B cell (primary cell): Measurements from ENCODE around the gene TSPAN31. TPM values are rescaled to one million over a fixed set of nuclear protein-coding genes. Genes with fewer than 3 reads are reported as not detected.

Source experiments
- ATAC-seq: fragments of 200-7000 bp; cut with Tn5 transposase; one replicate; pipeline ENCODE4 v1.10.0; 2021; ENCODE audit warnings: low read depth, mild to moderate bottlenecking, moderate number of reproducible peaks, moderate library complexity
- CTCF ChIA-PET: fragments of 350-600 bp; sonication (Branson Sonifier 250); formaldehyde crosslinking; loops from one replicate; lab custom pipeline; 2021; ENCODE audit warnings: antibody characterized with exemption, inconsistent platforms; lab: Charles Lee
- POLR2A ChIA-PET: fragments of 350-600 bp; sonication (Branson Sonifier 250); formaldehyde crosslinking; loops from one replicate; lab custom pipeline; 2021; ENCODE audit warnings: antibody characterized with exemption; lab: Charles Lee
- DNase-seq: peaks from one replicate; pipeline ENCODE4 v3.0.0; 2013
- H2AFZ ChIP-seq: 2 replicates; pipeline ENCODE4 v1.6.1; 2012; ENCODE audit warnings: mild to moderate bottlenecking, low read depth, low read length; ENCODE audit not compliant: insufficient read depth, poor library complexity, severe bottlenecking
- H3K27ac ChIP-seq, 2 donors: 1 replicate in 1 of 2; 2 replicates in 1 of 2; pipeline ENCODE4 v1.5.1; 2012 to 2013; ENCODE audit warnings: low read length in 2 of 2, mild to moderate bottlenecking in 2 of 2, moderate library complexity in 1 of 2
- H3K27me3 ChIP-seq, 4 experiments: fragments of 200-600 bp in 1 of 4; sonication (generic) in 1 of 4; replicated peaks in 1 of 4; 1 replicate in 2 of 4; 2 replicates in 2 of 4; pipeline versions ENCODE4 v1.6.1 to v1.7.0; 2013 to 2016; ENCODE audit warnings: low read length in 3 of 4, mild to moderate bottlenecking in 2 of 4, mixed read lengths in 1 of 4, moderate library complexity in 1 of 4; ENCODE audit not compliant: insufficient read depth in 4 of 4, control insufficient read depth in 3 of 4; ENCODE audit errors: control extremely low read depth in 1 of 4
- H3K36me3 ChIP-seq, 2 experiments: replicated peaks in 1 of 2; 1 replicate in 1 of 2; 2 replicates in 1 of 2; pipeline versions ENCODE4 v1.6.1 to v1.7.1; 2013; ENCODE audit warnings: low read length in 1 of 2; ENCODE audit not compliant: insufficient read depth in 2 of 2, control insufficient read depth in 1 of 2; ENCODE audit errors: control extremely low read depth in 1 of 2, extremely low read depth in 1 of 2
- H3K4me1 ChIP-seq, 2 donors: fragments of 200-600 bp in 1 of 2; sonication (generic) in 1 of 2; 1 replicate in 1 of 2; 2 replicates in 1 of 2; pipeline versions ENCODE4 v1.5.1 to v1.6.1; 2013 to 2017; ENCODE audit warnings: low read length in 2 of 2; ENCODE audit not compliant: control insufficient read depth in 2 of 2, insufficient read depth in 2 of 2
- H3K4me2 ChIP-seq: replicated peaks from 2 replicates; pipeline ENCODE3; 2012; ENCODE audit warnings: mild to moderate bottlenecking, low read depth, low read length; ENCODE audit not compliant: poor library complexity, severe bottlenecking
- H3K4me3 ChIP-seq, 5 experiments: fragments of 200-600 bp in 1 of 5; sonication (generic) in 1 of 5; 1 replicate in 3 of 5; 2 replicates in 2 of 5; pipeline versions ENCODE4 v1.5.1 to v1.7.0; 2011 to 2016; ENCODE audit warnings: low read length in 4 of 5, mild to moderate bottlenecking in 4 of 5, low read depth in 2 of 5, control low read depth in 1 of 5, moderate library complexity in 1 of 5; ENCODE audit not compliant: insufficient read depth in 1 of 5; ENCODE audit errors: control extremely low read depth in 1 of 5, extremely low read depth in 1 of 5
- H3K79me2 ChIP-seq: fragments of 200-600 bp; sonication (generic); one replicate; pipeline ENCODE4 v1.6.0; 2016; ENCODE audit warnings: low read length; ENCODE audit not compliant: control insufficient read depth, insufficient read depth
- H3K9ac ChIP-seq: fragments of 200-600 bp; sonication (generic); 2 replicates; pipeline ENCODE4 v1.6.1; 2017; ENCODE audit warnings: mild to moderate bottlenecking, low read length, moderate library complexity
- H3K9me3 ChIP-seq, 3 donors: one replicate each; pipeline versions ENCODE4 v1.6.1 to v1.7.1; 2013; ENCODE audit warnings: low read length in 2 of 3; ENCODE audit not compliant: control insufficient read depth in 2 of 3, insufficient read depth in 1 of 3; ENCODE audit errors: control extremely low read depth in 1 of 3
- H4K20me1 ChIP-seq: 2 replicates; pipeline ENCODE4 v1.6.0; 2012; ENCODE audit warnings: mild to moderate bottlenecking, low read length; ENCODE audit not compliant: insufficient read depth, control insufficient read depth, poor library complexity, severe bottlenecking
- H3K27ac Mint-ChIP-seq: one replicate; pipeline ENCODE4 v1.8.0; 2021; ENCODE audit warnings: mixed read lengths
- H3K27me3 Mint-ChIP-seq: one replicate; pipeline ENCODE4 v1.8.0; 2021; ENCODE audit warnings: mixed read lengths
- H3K4me1 Mint-ChIP-seq: one replicate; pipeline ENCODE4 v1.8.0; 2021; ENCODE audit warnings: mixed read lengths
- H3K4me3 Mint-ChIP-seq: one replicate; pipeline ENCODE4 v1.8.0; 2021; ENCODE audit warnings: mixed read lengths
- H3K9me3 Mint-ChIP-seq: one replicate; pipeline ENCODE4 v1.8.0; 2022; ENCODE audit warnings: mixed read lengths; ENCODE audit not compliant: insufficient read depth
- EZH2 ChIP-seq: IDR thresholded peaks from 2 replicates; pipeline ENCODE4 v1.6.1; 2012; ENCODE audit warnings: borderline replicate concordance, low read depth, mild to moderate bottlenecking, moderate library complexity, low read length; ENCODE audit not compliant: insufficient read depth, poor library complexity, severe bottlenecking
- WGBS: methylation state at CpG from one replicate; pipeline ENCODE4 v1.1.5; 2013; ENCODE audit warnings: missing lambda C conversion rate; ENCODE audit not compliant: insufficient coverage; 5-methylcytosine and 5-hydroxymethylcytosine counted together
- intact Hi-C: fragments of 100-400 bp; cut with micrococcal nuclease; formaldehyde crosslinking; loops from one replicate; pipeline ENCODE4 v1.10.0; 2022
- polyA plus RNA-seq: library from polyadenylated mRNA; depleted of rRNA; stranded (reverse); fragments of >200 nt; gene quantifications from 2 replicates; pipeline ENCODE4 v1.2.3, GENCODE V29; 2012
- total RNA-seq, 2 donors: library from RNA; stranded (reverse); fragments of 120-200 nt in 1 of 2; gene quantifications; 1 replicate in 1 of 2; 2 replicates in 1 of 2; pipeline versions ENCODE4 v1.2.3 to v1.2.4, GENCODE V29; 2013 to 2022
- TF ChIP-seq, protein P1 (sequence below): fragments of 200-600 bp; IDR thresholded peaks from one replicate; pipeline ENCODE4 v1.8.0; 2022; ENCODE audit warnings: antibody characterized with exemption, mild to moderate bottlenecking

The TSPAN31 gene
- total and polyA plus RNA-seq, 2 donors (not counting 1 experiment from before 2014, with no cell fraction given), result 24.0 to 29.6 TPM

DNA sequence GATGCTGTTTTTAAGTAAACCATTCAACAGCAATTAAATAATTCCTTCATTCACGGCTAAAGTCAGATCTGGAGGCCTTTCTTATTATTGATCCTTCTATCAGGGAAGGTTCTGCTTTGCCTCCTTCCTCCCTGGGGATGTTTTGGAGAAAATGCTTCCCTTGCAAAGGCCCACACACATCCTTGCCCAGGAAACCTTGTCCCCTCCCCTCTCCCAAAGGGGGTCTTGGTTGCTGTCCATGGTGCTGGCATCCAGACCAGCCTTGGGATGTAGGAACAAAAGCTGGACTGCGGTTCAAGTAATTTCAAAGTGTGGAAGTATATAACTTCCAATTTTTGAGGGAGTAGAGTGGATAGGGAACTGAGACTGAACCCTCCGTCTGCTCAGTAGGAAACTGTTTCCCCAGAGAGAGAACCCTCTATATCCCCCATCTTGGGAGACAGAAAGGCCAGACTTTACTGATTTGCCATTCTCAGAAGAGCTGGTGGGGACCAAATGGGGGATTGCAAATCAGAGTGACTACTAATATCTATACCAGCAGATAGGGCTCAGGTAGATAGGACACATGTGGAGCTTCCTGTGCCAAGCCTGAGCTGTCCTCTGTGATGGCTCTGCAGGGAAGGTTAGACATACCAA is 15.6 kb downstream of the TSPAN31 start:
- H3K4me3 ChIP-seq, result no peak overlapping the region
- no peak overlapping the region for H3K27ac ChIP-seq
- TF ChIP-seq EZH2, result no peak
- TF ChIP-seq, protein P1, sequence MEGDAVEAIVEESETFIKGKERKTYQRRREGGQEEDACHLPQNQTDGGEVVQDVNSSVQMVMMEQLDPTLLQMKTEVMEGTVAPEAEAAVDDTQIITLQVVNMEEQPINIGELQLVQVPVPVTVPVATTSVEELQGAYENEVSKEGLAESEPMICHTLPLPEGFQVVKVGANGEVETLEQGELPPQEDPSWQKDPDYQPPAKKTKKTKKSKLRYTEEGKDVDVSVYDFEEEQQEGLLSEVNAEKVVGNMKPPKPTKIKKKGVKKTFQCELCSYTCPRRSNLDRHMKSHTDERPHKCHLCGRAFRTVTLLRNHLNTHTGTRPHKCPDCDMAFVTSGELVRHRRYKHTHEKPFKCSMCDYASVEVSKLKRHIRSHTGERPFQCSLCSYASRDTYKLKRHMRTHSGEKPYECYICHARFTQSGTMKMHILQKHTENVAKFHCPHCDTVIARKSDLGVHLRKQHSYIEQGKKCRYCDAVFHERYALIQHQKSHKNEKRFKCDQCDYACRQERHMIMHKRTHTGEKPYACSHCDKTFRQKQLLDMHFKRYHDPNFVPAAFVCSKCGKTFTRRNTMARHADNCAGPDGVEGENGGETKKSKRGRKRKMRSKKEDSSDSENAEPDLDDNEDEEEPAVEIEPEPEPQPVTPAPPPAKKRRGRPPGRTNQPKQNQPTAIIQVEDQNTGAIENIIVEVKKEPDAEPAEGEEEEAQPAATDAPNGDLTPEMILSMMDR, result no peak
- H2AFZ ChIP-seq, result no peak overlapping the region
- H4K20me1 ChIP-seq, result peaks cover 79% of the 10 kb centered on the region
- peaks cover 14% of the 10 kb centered on the region for H3K27me3 Mint-ChIP-seq
- H3K9me3 Mint-ChIP-seq, result no peaks in the 10 kb centered on the region
- WGBS, result 100% methylated on average over 1 of the region's 3 CpGs
- CTCF ChIA-PET, result interaction anchor here (0.6 to 2.1 kb wide), 11 partner anchors 12 to 172 kb away, joined by 3 to 9 read pairs (median 5); partner anchors contain the start of genes EEF1AKMT3 and METTL1
- intact Hi-C loops, result no loop called here
- no peak overlapping the region for H3K27ac Mint-ChIP-seq
- H3K4me2 ChIP-seq, result no peak overlapping the region
- ATAC-seq (no peak), DNase-seq (no peak)
- H3K79me2 ChIP-seq, result peaks cover 65% of the 10 kb centered on the region
- peaks cover 26 to 42% of the 10 kb centered on the region in 2 donors for H3K4me1 ChIP-seq
- H3K9me3 ChIP-seq, result peaks cover 0 to 6% (median 0%) of the 10 kb centered on the region in 3 donors
- no peak overlapping the region for H3K4me3 Mint-ChIP-seq
- H3K36me3 ChIP-seq, result peaks cover 1 to 41% of the 10 kb centered on the region in 2 experiments
- peaks cover 0 to 16% (median 7%) of the 10 kb centered on the region in 4 experiments for H3K27me3 ChIP-seq
- H3K9ac ChIP-seq, result no peak overlapping the region
- peaks cover 47% of the 10 kb centered on the region for H3K4me1 Mint-ChIP-seq
- POLR2A ChIA-PET, result no interaction called here

DNA sequence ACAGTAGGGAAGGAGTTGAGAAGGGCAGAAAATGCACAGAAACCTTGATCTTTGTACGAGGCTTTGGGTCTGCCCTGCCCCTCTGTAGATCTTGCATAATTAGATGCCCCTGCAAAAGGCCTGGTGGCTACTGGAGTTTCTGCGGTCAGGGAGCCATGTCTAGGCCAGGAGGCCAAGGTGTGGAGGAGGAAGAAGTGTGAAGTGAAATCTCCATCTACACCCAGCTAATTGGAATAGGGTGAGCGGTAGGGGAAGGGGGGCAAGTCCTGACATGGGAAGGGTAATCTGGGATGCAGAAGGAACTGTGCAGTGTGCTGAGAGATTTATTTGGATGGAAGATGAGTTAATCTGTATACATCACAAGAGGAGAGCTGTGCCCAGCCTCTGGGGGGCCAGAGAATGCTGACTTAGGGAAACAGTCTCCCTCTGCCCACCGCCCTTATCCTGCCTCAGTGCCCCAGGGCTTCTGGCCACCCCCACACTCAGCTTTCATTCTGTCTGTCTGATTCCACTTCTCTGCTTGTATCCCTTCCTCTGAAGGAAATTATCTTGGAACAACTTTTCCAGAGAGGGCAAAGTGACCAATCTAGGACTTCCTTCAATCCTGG is 16.7 kb downstream of the TSPAN31 start:
- Mint-ChIP-seq H3K27me3 (peaks cover 21% of the 10 kb centered on the region), H3K4me3 (no peak overlapping the region), H3K9me3 (no peaks in the 10 kb centered on the region), H3K4me1 (peaks cover 49% of the 10 kb centered on the region), H3K27ac (no peak overlapping the region)
- Histone ChIP-seq H3K79me2 (peaks cover 65% of the 10 kb centered on the region), H3K27ac (no peak overlapping the region), H3K4me3 (no peak overlapping the region), H3K9me3 (peaks cover 0 to 9% (median 0%) of the 10 kb centered on the region in 3 donors), H3K36me3 (peaks cover 1 to 41% of the 10 kb centered on the region in 2 experiments), H3K4me1 (peaks cover 33 to 45% of the 10 kb centered on the region in 2 donors), H3K9ac (no peak overlapping the region), H4K20me1 (peaks cover 72% of the 10 kb centered on the region), H3K27me3 (peaks cover 0 to 26% (median 14%) of the 10 kb centered on the region in 4 experiments), H3K4me2 (no peak overlapping the region), H2AFZ (no peak overlapping the region)
- DNase-seq, result no peak
- CTCF ChIA-PET, result interaction anchor here (0.7 to 2.1 kb wide), 5 partner anchors 11 to 26 kb away, joined by 3 to 9 read pairs (median 6); partner anchors contain the start of genes EEF1AKMT3, METTL1, TSFM and TSPAN31
- 81% methylated on average over 2 of the region's 4 CpGs for WGBS
- TF ChIP-seq EZH2, result no peak
- TF ChIP-seq, protein P1, result no peak
- POLR2A ChIA-PET, result interaction anchor here (0.6 kb wide), 1 partner anchor 56 kb away, joined by 3 read pairs; no protein-coding TSS in a partner anchor
- intact Hi-C loops, result no loop called here
- no peak for ATAC-seq
